CD4-positive, alpha-beta T cell treated with Interleukin-6 at 100 ng/mL for 8 hours (primary cell): ENCODE results near the gene SYT7.

ENCODE experiments used
- DNase-seq: peaks from one replicate; pipeline ENCODE4 v3.0.0-alpha.2; 2020; ENCODE audit warnings: mixed read lengths, low spot score

Gene SYT7

GRCh38 chr11:61553373-61554171 is 27.3 kb downstream of the SYT7 start:
- no peak for DNase-seq

- DNase-seq = no peak
Measured at GRCh38 chr11:61552108-61552635, 28.7 kb downstream of the SYT7 start.

DNA sequence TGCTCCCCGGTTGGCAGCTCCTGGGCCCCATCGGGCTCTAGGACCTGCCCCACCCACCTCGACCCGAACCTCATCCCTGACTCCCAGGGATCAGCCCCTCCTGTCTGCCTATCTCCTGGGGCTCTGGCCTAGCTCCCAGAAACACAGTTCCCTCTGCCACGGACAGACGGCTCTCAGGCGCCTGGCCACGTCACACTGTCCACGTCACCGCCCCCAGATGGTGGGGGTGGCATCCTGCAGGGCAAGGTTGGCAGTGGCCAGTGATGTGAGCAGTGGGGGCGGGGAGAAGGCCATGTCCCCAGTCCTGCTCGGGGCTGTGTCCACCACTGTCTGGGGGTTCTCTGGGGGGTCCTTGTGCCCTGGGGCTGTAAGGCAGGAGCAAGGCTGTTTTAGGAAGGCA is 29.2 kb downstream of the SYT7 start:
- no peak for DNase-seq

- DNase-seq = no peak
Measured at GRCh38 chr11:61550665-61551227, 30.1 kb downstream of the SYT7 start.

GRCh38 chr11:61549662-61550568 is 31.0 kb downstream of the SYT7 start:
- DNase-seq = no peak

DNA sequence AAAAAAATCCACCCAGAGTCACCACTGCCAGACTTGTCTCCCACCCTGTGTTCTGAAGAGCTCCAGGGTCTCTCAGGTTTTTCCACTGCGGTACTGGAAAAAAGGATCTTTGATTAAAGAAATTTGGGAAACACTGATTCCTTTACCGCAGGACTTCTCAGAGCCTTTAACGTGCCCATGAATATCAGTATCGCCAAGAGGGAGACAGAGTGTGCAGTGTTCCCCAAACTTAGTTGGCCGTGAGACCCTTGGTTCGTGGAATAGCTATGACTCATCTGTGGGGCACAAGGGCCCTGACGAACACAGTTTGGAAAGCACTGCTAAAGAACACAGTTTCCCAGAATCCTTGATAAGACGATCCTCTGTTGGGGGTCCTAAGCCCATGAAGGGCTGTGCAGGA is 31.7 kb downstream of the SYT7 start:
- DNase-seq = no peak

GRCh38 chr11:61547246-61547645 is 33.6 kb downstream of the SYT7 start:
- no peak for DNase-seq

- DNase-seq = no peak
Measured at GRCh38 chr11:61546663-61547062, 34.2 kb downstream of the SYT7 start.

GRCh38 chr11:61545921-61546320 is 35.0 kb downstream of the SYT7 start:
- DNase-seq = no peak

DNA sequence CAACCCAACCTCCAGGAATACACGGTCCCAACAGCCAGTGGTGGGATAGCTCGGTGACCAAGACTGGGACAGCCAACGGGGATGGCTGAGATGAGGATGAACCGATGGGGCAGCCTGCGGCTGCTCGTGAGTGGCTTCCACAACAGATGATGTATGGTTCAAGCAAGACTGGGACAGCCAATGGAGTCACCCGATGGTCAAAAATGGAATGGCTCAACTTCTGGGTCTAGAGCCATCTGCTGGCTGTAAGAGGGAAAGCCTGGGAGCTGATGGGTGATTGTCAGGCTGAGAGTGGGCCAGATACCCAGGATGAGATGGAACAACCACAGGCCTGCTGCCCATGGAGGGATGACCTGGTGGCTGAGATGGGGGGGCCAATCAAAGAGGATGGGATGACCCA is 35.5 kb downstream of the SYT7 start:
- DNase-seq = no peak

GRCh38 chr11:61544466-61544865 is 36.4 kb downstream of the SYT7 start:
- DNase-seq = no peak

DNA sequence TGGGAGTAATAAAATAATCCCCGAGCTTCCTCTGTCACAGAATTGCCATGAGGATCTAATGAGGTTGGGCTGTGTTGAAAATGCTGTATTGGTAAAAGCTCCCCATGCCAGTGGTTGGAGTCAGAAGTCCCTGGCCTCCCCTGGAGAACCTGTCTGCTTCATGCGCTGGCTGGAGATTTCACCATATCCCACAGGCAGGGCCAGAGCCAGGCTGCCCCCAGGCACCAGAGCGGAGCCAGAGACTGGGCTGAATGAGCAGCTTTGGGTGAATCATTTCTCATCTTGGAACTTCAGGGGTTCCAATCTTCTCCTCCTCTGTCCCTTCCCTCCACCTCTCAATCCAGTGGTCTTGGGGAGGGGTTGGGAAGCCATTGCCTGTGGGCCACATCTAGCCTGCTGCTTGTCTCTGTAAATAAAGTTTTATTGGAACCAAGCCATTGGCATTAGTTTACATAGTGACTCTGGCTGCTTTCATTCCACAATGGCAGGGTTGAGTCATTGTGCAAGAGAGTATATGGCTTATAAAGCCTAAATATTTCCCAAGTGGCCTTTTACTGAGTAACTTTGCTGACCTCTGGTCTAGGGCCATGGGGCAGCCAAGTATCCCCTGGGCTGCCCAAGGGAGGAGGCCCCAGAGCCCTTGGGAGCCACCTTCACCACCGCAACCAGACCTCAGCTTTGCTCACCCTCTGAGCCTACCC is 37.1 kb downstream of the SYT7 start:
- DNase-seq = no peak

DNA sequence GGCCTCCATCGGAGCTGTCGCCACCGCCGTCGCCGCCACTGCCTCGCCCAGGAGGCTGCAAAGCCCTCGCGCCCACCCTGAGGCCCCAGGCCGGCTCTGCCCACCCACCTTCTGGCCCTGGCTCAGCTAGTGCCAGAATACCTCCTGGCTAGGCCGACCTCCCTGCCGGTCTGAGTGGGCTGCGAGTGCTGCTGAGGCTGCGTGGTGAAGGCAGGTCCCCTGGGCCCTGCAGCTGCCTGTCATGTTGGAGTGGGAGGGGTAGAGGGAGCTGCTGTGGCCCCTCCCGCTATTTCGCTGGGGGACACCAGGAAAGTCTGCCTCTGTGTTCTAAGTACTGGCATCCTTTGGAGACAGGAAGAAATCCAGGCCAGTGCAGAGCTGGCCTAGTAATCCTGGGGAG is 38.2 kb downstream of the SYT7 start:
- no peak for DNase-seq

GRCh38 chr11:61542024-61542461 is 38.8 kb downstream of the SYT7 start:
- no peak for DNase-seq

DNA sequence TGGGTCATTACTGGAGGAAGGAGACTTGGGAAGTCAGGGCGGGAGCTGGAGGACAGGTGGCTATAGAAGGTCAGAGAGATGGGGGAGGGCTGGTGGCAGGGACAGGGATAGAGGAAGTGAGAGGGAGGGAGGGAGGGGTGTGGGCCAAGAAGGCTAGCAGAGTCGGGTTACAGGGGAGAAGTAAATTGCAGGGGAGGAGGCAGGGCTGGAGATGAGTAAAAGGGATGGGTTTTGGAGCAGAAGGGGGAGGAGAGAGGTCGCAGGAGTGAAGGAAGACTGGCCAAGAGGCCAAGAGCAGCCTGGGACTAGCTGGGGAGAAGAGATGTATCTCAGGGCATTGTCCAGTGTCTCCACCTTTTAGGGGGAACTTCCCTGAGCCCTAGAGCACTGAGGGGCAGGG is 39.3 kb downstream of the SYT7 start:
- no peak for DNase-seq

DNA sequence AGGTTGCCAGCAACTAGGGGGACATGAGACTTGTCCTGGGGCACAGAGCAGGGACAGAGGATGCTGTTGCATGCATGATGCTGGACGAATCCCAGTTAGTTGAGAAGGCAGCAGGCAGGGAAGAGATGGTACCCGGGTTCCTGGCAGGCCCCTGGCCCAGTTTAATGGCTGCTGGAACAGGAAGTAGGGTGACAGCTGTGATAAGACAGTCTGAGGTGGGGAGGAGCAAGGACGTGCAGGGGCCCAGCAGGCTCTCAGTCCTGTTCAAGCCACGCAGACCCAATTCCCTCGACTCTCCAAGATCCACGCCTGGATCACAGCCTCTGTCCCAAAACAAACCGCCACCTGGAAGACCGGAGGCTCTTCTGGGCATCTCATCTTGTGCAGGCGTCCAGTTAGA is 40.3 kb downstream of the SYT7 start:
- no peak for DNase-seq

GRCh38 chr11:61539831-61540357 is 41.0 kb downstream of the SYT7 start:
- DNase-seq = no peak

GRCh38 chr11:61539006-61539405 is 41.9 kb downstream of the SYT7 start:
- DNase-seq = no peak

DNA sequence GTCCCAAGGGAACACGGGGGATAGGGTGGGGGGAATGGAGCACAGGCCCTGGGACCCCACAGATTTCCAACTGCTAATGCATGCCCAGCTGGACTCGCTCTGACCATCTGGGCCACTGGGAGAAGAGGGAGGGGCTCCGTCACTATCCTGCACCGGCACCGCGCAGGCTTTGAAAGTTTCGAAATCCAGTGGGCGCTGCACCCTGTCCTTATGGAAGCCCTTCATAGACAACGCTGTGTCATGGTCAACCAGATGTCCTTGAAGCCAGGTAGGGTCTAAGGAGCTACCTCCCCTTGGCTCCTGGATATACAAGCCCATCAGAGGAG is 42.3 kb downstream of the SYT7 start:
- DNase-seq = no peak

DNA sequence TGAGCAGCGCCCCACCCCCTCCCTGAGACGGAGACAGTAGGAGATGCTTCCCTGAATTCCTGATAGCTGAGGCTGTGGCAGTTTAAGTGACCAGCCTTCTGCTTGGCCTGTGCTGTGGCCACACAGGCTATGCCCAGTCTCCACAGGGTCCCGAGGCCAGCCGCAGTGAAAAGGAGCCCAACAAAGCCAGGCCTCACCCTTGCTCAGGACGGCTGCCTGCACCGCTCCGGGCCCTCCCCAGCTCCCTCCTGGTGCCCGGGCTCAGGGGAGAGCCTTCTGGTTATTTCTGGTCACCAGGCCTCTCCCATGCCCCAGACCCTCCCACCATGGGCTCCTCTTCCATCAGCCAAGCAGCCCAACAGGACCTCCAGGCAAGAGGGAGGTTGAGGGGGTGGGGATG is 43.5 kb downstream of the SYT7 start:
- DNase-seq = no peak

GRCh38 chr11:61536676-61537270 is 44.1 kb downstream of the SYT7 start:
- no peak for DNase-seq
